H1 (cell line): ENCODE measurements around the gene CDC42EP4. TPM values are rescaled to one million over a fixed set of nuclear protein-coding genes. Genes with fewer than 3 reads are reported as not detected.

Experiments
- RFX5 ChIP-seq: IDR thresholded peaks from 2 replicates; pipeline ENCODE4 v1.6.1; 2011; ENCODE audit warnings: low read depth, low read length, improper control_type of control experiment, borderline replicate concordance
- SIN3A ChIP-seq, 2 experiments: IDR thresholded peaks in 1 of 2; conservative IDR thresholded peaks in 1 of 2; 2 replicates each; pipeline ENCODE4 v1.6.1; 2011 to 2012; ENCODE audit warnings: low read length in 2 of 2, improper control_type of control experiment in 1 of 2, low read depth in 1 of 2, mild to moderate bottlenecking in 1 of 2
- polyA plus RNA-seq, 7 experiments: library from polyadenylated mRNA; depleted of rRNA in 3 of 7; stranded (reverse) in 5 of 7; unstranded in 2 of 7; fragments of >200 nt in 5 of 7; fragments of 200-250 nt in 2 of 7; gene quantifications; 1 replicate in 5 of 7; 2 replicates in 1 of 7; 4 replicates in 1 of 7; pipeline versions ENCODE4 v1.2.1 to v1.2.3, GENCODE V29; 2011 to 2013; ENCODE audit warnings: missing spikeins in 2 of 7, mixed read lengths in 2 of 7
- total RNA-seq: library from RNA; stranded (reverse); fragmentation: NEBNext Ultra II Directional; extraction: Animal tissue kit (Norgen Biotek cat#: 25700); gene quantifications from 2 replicates; pipeline ENCODE4 v1.2.1, GENCODE V29; 2021

CDC42EP4 gene
- total and polyA plus RNA-seq, 2 of the 8 experiments (the other 6 are each of a cell fraction or from before 2014, with no cell fraction given): 8.8 to 12.6 TPM

GRCh38 chr17:73359987-73360410, 48.2 kb upstream of the CDC42EP4 start (continued):
- TF ChIP-seq RFX5 (no peak), SIN3A (conservative IDR thresholded peaks at IDR 0.05 in 1 of 2, IDR thresholded peaks at IDR 0.05 in 1 of 2; ENCODE audit: low read depth in 1 of 2, low read length in 2 of 2) (no peak)
